CD14-positive monocyte (primary cell): Measurements from ENCODE around the gene CCNT2. TPM values are rescaled to one million over a fixed set of nuclear protein-coding genes. Genes with fewer than 3 reads are reported as not detected.

Experiments
- DNase-seq, 3 donors: peaks; one replicate each; pipeline ENCODE4 v3.0.0-alpha.2; 2011 to 2022
- H2AFZ ChIP-seq: 2 replicates; pipeline ENCODE4 v1.6.0; 2012; ENCODE audit warnings: mild to moderate bottlenecking, low read depth, low read length, inconsistent platforms; ENCODE audit not compliant: insufficient read depth, poor library complexity, severe bottlenecking
- H3K27ac ChIP-seq, 2 donors: 1 replicate in 1 of 2; 2 replicates in 1 of 2; pipeline ENCODE4 v1.5.1; 2012 to 2013; ENCODE audit warnings: low read length in 2 of 2, control low read depth in 1 of 2, inconsistent platforms in 1 of 2, low read depth in 1 of 2, mild to moderate bottlenecking in 1 of 2
- H3K27me3 ChIP-seq, 2 donors: one replicate each; pipeline versions ENCODE4 v1.6.0 to v1.6.1; 2011 to 2013; ENCODE audit warnings: low read length in 2 of 2; ENCODE audit not compliant: control insufficient read depth in 2 of 2, insufficient read depth in 2 of 2
- H3K36me3 ChIP-seq, 2 donors: replicated peaks in 1 of 2; 1 replicate in 1 of 2; 2 replicates in 1 of 2; pipeline versions ENCODE4 v1.5.1 to v1.6.1; 2012 to 2013; ENCODE audit warnings: low read length in 2 of 2, control low read depth in 1 of 2, inconsistent platforms in 1 of 2, mild to moderate bottlenecking in 1 of 2; ENCODE audit not compliant: insufficient read depth in 2 of 2, control insufficient read depth in 1 of 2
- H3K4me1 ChIP-seq, 2 donors: 1 replicate in 1 of 2; 2 replicates in 1 of 2; pipeline versions ENCODE4 v1.5.1 to v1.6.1; 2012 to 2013; ENCODE audit warnings: low read length in 2 of 2, control low read depth in 1 of 2, inconsistent platforms in 1 of 2, mild to moderate bottlenecking in 1 of 2, moderate library complexity in 1 of 2; ENCODE audit not compliant: insufficient read depth in 2 of 2, control insufficient read depth in 1 of 2
- H3K4me2 ChIP-seq: replicated peaks from 2 replicates; pipeline ENCODE3; 2012; ENCODE audit warnings: low read length, moderate library complexity, mild to moderate bottlenecking; ENCODE audit not compliant: poor library complexity, severe bottlenecking; ENCODE audit errors: extremely low read depth
- H3K4me3 ChIP-seq, 3 experiments: fragments of 200-600 bp in 1 of 3; sonication (generic) in 1 of 3; replicated peaks in 1 of 3; 1 replicate in 2 of 3; 2 replicates in 1 of 3; pipeline ENCODE4 v1.5.1; 2011 to 2013; ENCODE audit warnings: low read length in 3 of 3, mild to moderate bottlenecking in 3 of 3, control low read depth in 2 of 3, low read depth in 2 of 3, inconsistent platforms in 1 of 3, moderate library complexity in 1 of 3
- H3K79me2 ChIP-seq: 2 replicates; pipeline ENCODE4 v1.6.0; 2012; ENCODE audit warnings: mild to moderate bottlenecking, control low read depth, inconsistent platforms, low read length, moderate library complexity; ENCODE audit not compliant: insufficient read depth
- H3K9ac ChIP-seq: 2 replicates; pipeline ENCODE4 v1.6.0; 2017; ENCODE audit warnings: low read length, mild to moderate bottlenecking; ENCODE audit not compliant: insufficient read depth, poor library complexity, severe bottlenecking
- H3K9me3 ChIP-seq, 2 donors: replicated peaks in 1 of 2; 1 replicate in 1 of 2; 2 replicates in 1 of 2; pipeline versions ENCODE4 v1.5.1 to v1.6.1; 2012 to 2013; ENCODE audit warnings: low read length in 2 of 2, control low read depth in 1 of 2; ENCODE audit not compliant: control insufficient read depth in 1 of 2, insufficient read depth in 1 of 2
- H4K20me1 ChIP-seq: 2 replicates; pipeline ENCODE4 v1.6.0; 2012; ENCODE audit warnings: mild to moderate bottlenecking, low read length, control low read depth, moderate library complexity; ENCODE audit not compliant: insufficient read depth
- H3K27ac Mint-ChIP-seq, 7 donors: one replicate each; pipeline ENCODE4 v1.8.0; 2020; ENCODE audit warnings: mild to moderate bottlenecking in 7 of 7, mixed read lengths in 7 of 7, moderate library complexity in 6 of 7, inconsistent platforms in 2 of 7
- H3K27me3 Mint-ChIP-seq, 3 donors: one replicate each; pipeline ENCODE4 v1.8.0; 2021 to 2022; ENCODE audit warnings: low read depth in 3 of 3, mild to moderate bottlenecking in 3 of 3, mixed read lengths in 3 of 3, moderate library complexity in 3 of 3, inconsistent platforms in 1 of 3
- H3K36me3 Mint-ChIP-seq, 2 donors: one replicate each; pipeline ENCODE4 v1.8.0; 2020; ENCODE audit warnings: mixed read lengths in 2 of 2, inconsistent platforms in 1 of 2, mild to moderate bottlenecking in 1 of 2
- H3K4me1 Mint-ChIP-seq: one replicate; pipeline ENCODE4 v1.8.0; 2020; ENCODE audit warnings: mild to moderate bottlenecking, mixed read lengths
- H3K4me3 Mint-ChIP-seq, 2 donors: one replicate each; pipeline ENCODE4 v1.8.0; 2020; ENCODE audit warnings: mild to moderate bottlenecking in 2 of 2, mixed read lengths in 2 of 2, moderate library complexity in 1 of 2
- H3K9me3 Mint-ChIP-seq, 7 donors: one replicate each; pipeline ENCODE4 v1.8.0; 2020 to 2022; ENCODE audit warnings: mixed read lengths in 7 of 7, mild to moderate bottlenecking in 6 of 7, moderate library complexity in 6 of 7, inconsistent platforms in 2 of 7
- CTCF ChIP-seq: fragments of 200-600 bp; IDR thresholded peaks from one replicate; pipeline ENCODE4 v1.8.0; 2022; ENCODE audit warnings: antibody characterized with exemption, mild to moderate bottlenecking
- WGBS: methylation state at CpG from one replicate; pipeline ENCODE4 v1.1.5; 2013; ENCODE audit warnings: missing lambda C conversion rate; ENCODE audit not compliant: insufficient coverage; 5-methylcytosine and 5-hydroxymethylcytosine counted together
- intact Hi-C, 2 donors: fragments of 100-400 bp; cut with micrococcal nuclease; formaldehyde crosslinking; loops; one replicate each; pipeline versions ENCODE4 v1.15.0 to v1.15.1; 2023
- polyA plus RNA-seq, 3 donors: library from polyadenylated mRNA; depleted of rRNA in 1 of 3; unstranded in 2 of 3; stranded (reverse) in 1 of 3; fragments of 300-500 nt in 2 of 3; fragments of >200 nt in 1 of 3; fragmentation: Illumina TruSeq in 2 of 3; gene quantifications; 1 replicate in 2 of 3; 2 replicates in 1 of 3; pipeline ENCODE4 v1.2.3, GENCODE V29; 2012 to 2021

CCNT2 gene
- polyA plus RNA-seq, 3 donors: 8.3 to 20.5 (median 12.2) TPM

GRCh38 chr2:134884435-134884834 is 34.2 kb upstream of the CCNT2 start:
- no peaks in the 10 kb centered on the region for H4K20me1 ChIP-seq
- H3K27ac ChIP-seq: no peak overlapping the region
- no peak overlapping the region for H3K9ac ChIP-seq
- DNase-seq: no peak
- no peaks in the 10 kb centered on the region for H3K79me2 ChIP-seq
- intact Hi-C loops: no loop called here
- H3K9me3 Mint-ChIP-seq: peaks cover 0 to 4% (median 2%) of the 10 kb centered on the region in 7 donors
- H3K4me1 Mint-ChIP-seq: peaks cover 7% of the 10 kb centered on the region
- H3K9me3 ChIP-seq: no peaks in the 10 kb centered on the region
- no peaks in the 10 kb centered on the region for H3K36me3 ChIP-seq
- no peak overlapping the region for H3K4me3 Mint-ChIP-seq
- TF ChIP-seq CTCF: no peak
- H2AFZ ChIP-seq: no peak overlapping the region
- no peak overlapping the region for H3K4me2 ChIP-seq
- H3K4me3 ChIP-seq: no peak overlapping the region
- H3K4me1 ChIP-seq: no peaks in the 10 kb centered on the region
- no peaks in the 10 kb centered on the region for H3K36me3 Mint-ChIP-seq
- H3K27me3 Mint-ChIP-seq: peaks cover 0 to 2% (median 0%) of the 10 kb centered on the region in 3 donors
- H3K27ac Mint-ChIP-seq: no peak overlapping the region
- no peaks in the 10 kb centered on the region for H3K27me3 ChIP-seq

GRCh38 chr2:134892282-134893035 is 26.2 kb upstream of the CCNT2 start:
- no peak overlapping the region for H2AFZ ChIP-seq
- Mint-ChIP-seq H3K4me1 (no peaks in the 10 kb centered on the region), H3K27ac (no peak overlapping the region), H3K4me3 (no peak overlapping the region), H3K36me3 (no peaks in the 10 kb centered on the region), H3K27me3 (no peaks in the 10 kb centered on the region), H3K9me3 (no peaks in the 10 kb centered on the region)
- intact Hi-C loops: no loop called here
- no peaks in the 10 kb centered on the region for H3K79me2 ChIP-seq
- no peak for DNase-seq
- H3K4me3 ChIP-seq: no peak overlapping the region
- no peaks in the 10 kb centered on the region for H3K36me3 ChIP-seq
- H3K9me3 ChIP-seq: no peaks in the 10 kb centered on the region
- no CpG with 5 or more reads among the region's 1 CpG for WGBS
- no peak overlapping the region for H3K4me2 ChIP-seq
- no peaks in the 10 kb centered on the region for H3K27me3 ChIP-seq
- no peak overlapping the region for H3K9ac ChIP-seq
- TF ChIP-seq CTCF: no peak
- H3K27ac ChIP-seq: no peak overlapping the region
- no peaks in the 10 kb centered on the region for H4K20me1 ChIP-seq
- H3K4me1 ChIP-seq: no peaks in the 10 kb centered on the region
